Karpas-422 (cell line): Measurements from ENCODE around the gene PALLD. TPM values are rescaled to one million over a fixed set of nuclear protein-coding genes. Genes with fewer than 3 reads are reported as not detected.

ENCODE experiments used
- DNase-seq: peaks from one replicate; pipeline ENCODE4 v3.0.0-alpha.2; 2015
- H2AFZ ChIP-seq: fragments of 200-600 bp; sonication (generic); 2 replicates; pipeline ENCODE4 v1.6.1; 2014; ENCODE audit warnings: antibody characterized with exemption, low read length, mixed read lengths
- H3K27ac ChIP-seq: fragments of 200-600 bp; sonication (generic); 2 replicates; pipeline ENCODE4 v1.5.1; 2014; ENCODE audit warnings: mild to moderate bottlenecking, low read length, moderate library complexity
- H3K27me3 ChIP-seq: fragments of 200-600 bp; sonication (generic); 2 replicates; pipeline ENCODE4 v1.6.1; 2014; ENCODE audit warnings: low read length, mixed read lengths
- H3K36me3 ChIP-seq: fragments of 200-600 bp; sonication (generic); 2 replicates; pipeline ENCODE4 v1.6.1; 2014; ENCODE audit warnings: low read length, mixed read lengths; ENCODE audit not compliant: insufficient read depth
- H3K4me1 ChIP-seq: fragments of 200-600 bp; sonication (generic); 2 replicates; pipeline ENCODE4 v1.6.1; 2014; ENCODE audit warnings: mild to moderate bottlenecking, low read length, mixed read lengths
- H3K4me2 ChIP-seq: fragments of 200-600 bp; sonication (generic); 2 replicates; pipeline ENCODE4 v1.6.1; 2014; ENCODE audit warnings: low read length, low read depth, mild to moderate bottlenecking; ENCODE audit not compliant: poor library complexity, severe bottlenecking
- H3K4me3 ChIP-seq: fragments of 200-600 bp; sonication (generic); 2 replicates; pipeline ENCODE4 v1.5.1; 2014; ENCODE audit warnings: mild to moderate bottlenecking, antibody characterized with exemption, low read length, mixed read lengths
- H3K79me2 ChIP-seq: fragments of 200-600 bp; sonication (generic); 2 replicates; pipeline ENCODE4 v1.6.1; 2014; ENCODE audit warnings: mild to moderate bottlenecking, low read length, mixed read lengths
- H3K9ac ChIP-seq: fragments of 200-600 bp; sonication (generic); 2 replicates; pipeline ENCODE4 v1.6.0; 2014; ENCODE audit warnings: low read length
- H3K9me2 ChIP-seq: fragments of 200-600 bp; sonication (generic), shearing (Covaris generic); replicated peaks from 2 replicates; pipeline ENCODE4 v1.6.0; 2014; ENCODE audit warnings: mild to moderate bottlenecking, low read length, moderate library complexity; ENCODE audit not compliant: insufficient read depth
- H3K9me3 ChIP-seq: fragments of 300-700, 200-600 bp; sonication (generic); 2 replicates; pipeline ENCODE4 v1.6.1; 2014; ENCODE audit warnings: low read length, mixed read lengths
- H4K20me1 ChIP-seq: fragments of 200-600 bp; sonication (generic); 2 replicates; pipeline ENCODE4 v1.6.1; 2014; ENCODE audit warnings: mild to moderate bottlenecking, antibody characterized with exemption, low read length, low read depth; ENCODE audit not compliant: insufficient read depth
- total RNA-seq: library from RNA; depleted of rRNA; stranded (reverse); fragments of >200 nt; shearing (Covaris generic); gene quantifications from 2 replicates; pipeline ENCODE4 v1.2.3, GENCODE V29; 2014; ENCODE audit warnings: low replicate concordance

PALLD gene
- total RNA-seq, 1 experiment from 2014 or later = 0.71 TPM

- DNase-seq = no peak
- Histone ChIP-seq H3K9ac (no peak overlapping the region), H3K4me3 (no peak overlapping the region), H2AFZ (no peak overlapping the region), H3K36me3 (no peaks in the 10 kb centered on the region), H3K27me3 (no peaks in the 10 kb centered on the region), H3K27ac (no peak overlapping the region), H4K20me1 (no peaks in the 10 kb centered on the region), H3K4me2 (no peak overlapping the region), H3K9me3 (no peaks in the 10 kb centered on the region), H3K4me1 (no peaks in the 10 kb centered on the region), H3K9me2 (no peaks in the 10 kb centered on the region), H3K79me2 (no peaks in the 10 kb centered on the region)
These were observed 343.5 kb downstream of the PALLD start for GRCh38 chr4:168840392-168840763.

- no peak overlapping the region for H3K9ac ChIP-seq
- H3K36me3 ChIP-seq = no peaks in the 10 kb centered on the region
- no peaks in the 10 kb centered on the region for H3K9me2 ChIP-seq
- no peaks in the 10 kb centered on the region for H3K27me3 ChIP-seq
- H3K27ac ChIP-seq = no peak overlapping the region
- no peaks in the 10 kb centered on the region for H3K4me1 ChIP-seq
- no peak overlapping the region for H2AFZ ChIP-seq
- no peak for DNase-seq
- H4K20me1 ChIP-seq = no peaks in the 10 kb centered on the region
- H3K4me2 ChIP-seq = no peak overlapping the region
- no peaks in the 10 kb centered on the region for H3K79me2 ChIP-seq
- no peaks in the 10 kb centered on the region for H3K9me3 ChIP-seq
- H3K4me3 ChIP-seq = no peak overlapping the region
These were observed 344.3 kb downstream of the PALLD start for GRCh38 chr4:168841000-168841671.

GRCh38 chr4:168841672-168842019, 344.8 kb downstream of the PALLD start:
- no peaks in the 10 kb centered on the region for H4K20me1 ChIP-seq
- DNase-seq = no peak
- no peak overlapping the region for H3K27ac ChIP-seq
- H3K9me3 ChIP-seq = no peaks in the 10 kb centered on the region
- H3K4me2 ChIP-seq = no peak overlapping the region
- no peaks in the 10 kb centered on the region for H3K79me2 ChIP-seq
- no peaks in the 10 kb centered on the region for H3K4me1 ChIP-seq
- H3K4me3 ChIP-seq = no peak overlapping the region
- H2AFZ ChIP-seq = no peak overlapping the region
- H3K9ac ChIP-seq = no peak overlapping the region
- H3K27me3 ChIP-seq = no peaks in the 10 kb centered on the region
- H3K9me2 ChIP-seq = no peaks in the 10 kb centered on the region
- H3K36me3 ChIP-seq = no peaks in the 10 kb centered on the region

- Histone ChIP-seq H3K9me3 (no peaks in the 10 kb centered on the region), H3K9ac (no peak overlapping the region), H3K27ac (no peak overlapping the region), H3K4me1 (no peaks in the 10 kb centered on the region), H2AFZ (no peak overlapping the region), H3K9me2 (no peaks in the 10 kb centered on the region), H3K36me3 (no peaks in the 10 kb centered on the region), H3K27me3 (no peaks in the 10 kb centered on the region), H3K4me2 (no peak overlapping the region), H3K79me2 (no peaks in the 10 kb centered on the region), H4K20me1 (no peaks in the 10 kb centered on the region), H3K4me3 (no peak overlapping the region)
- DNase-seq = no peak
These were observed 345.3 kb downstream of the PALLD start for GRCh38 chr4:168842186-168842585.

GRCh38 chr4:168843635-168844034, 346.8 kb downstream of the PALLD start:
- no peak for DNase-seq
- Histone ChIP-seq H3K9me2 (no peaks in the 10 kb centered on the region), H2AFZ (no peak overlapping the region), H3K9me3 (no peaks in the 10 kb centered on the region), H3K36me3 (no peaks in the 10 kb centered on the region), H3K9ac (no peak overlapping the region), H3K4me2 (no peak overlapping the region), H3K4me1 (peaks cover 3% of the 10 kb centered on the region; the same call in 1 of the 2 replicates), H3K27ac (no peak overlapping the region), H3K79me2 (no peaks in the 10 kb centered on the region), H3K27me3 (no peaks in the 10 kb centered on the region), H4K20me1 (no peaks in the 10 kb centered on the region), H3K4me3 (no peak overlapping the region)

GRCh38 chr4:168844353-168845049, 347.6 kb downstream of the PALLD start:
- H2AFZ ChIP-seq = no peak overlapping the region
- no peaks in the 10 kb centered on the region for H3K36me3 ChIP-seq
- no peaks in the 10 kb centered on the region for H4K20me1 ChIP-seq
- no peak overlapping the region for H3K4me3 ChIP-seq
- H3K9me3 ChIP-seq = no peaks in the 10 kb centered on the region
- H3K27me3 ChIP-seq = no peaks in the 10 kb centered on the region
- no peaks in the 10 kb centered on the region for H3K79me2 ChIP-seq
- H3K27ac ChIP-seq = no peak overlapping the region
- H3K9me2 ChIP-seq = no peaks in the 10 kb centered on the region
- DNase-seq = no peak
- no peak overlapping the region for H3K9ac ChIP-seq
- no peak overlapping the region for H3K4me2 ChIP-seq
- H3K4me1 ChIP-seq = peaks cover 3% of the 10 kb centered on the region; the same call in 1 of the 2 replicates

- Histone ChIP-seq H3K9me2 (no peaks in the 10 kb centered on the region), H3K27me3 (no peaks in the 10 kb centered on the region), H3K27ac (no peak overlapping the region), H3K79me2 (no peaks in the 10 kb centered on the region), H3K4me2 (no peak overlapping the region), H4K20me1 (no peaks in the 10 kb centered on the region), H2AFZ (no peak overlapping the region), H3K4me3 (no peak overlapping the region), H3K9ac (no peak overlapping the region), H3K9me3 (no peaks in the 10 kb centered on the region), H3K36me3 (no peaks in the 10 kb centered on the region), H3K4me1 (peaks cover 3% of the 10 kb centered on the region; the same call in 1 of the 2 replicates)
- no peak for DNase-seq
These were observed 349.0 kb downstream of the PALLD start for GRCh38 chr4:168845897-168846296.

GRCh38 chr4:168846414-168846813, 349.6 kb downstream of the PALLD start:
- no peaks in the 10 kb centered on the region for H3K36me3 ChIP-seq
- no peaks in the 10 kb centered on the region for H3K9me3 ChIP-seq
- H3K4me3 ChIP-seq = no peak overlapping the region
- H3K79me2 ChIP-seq = no peaks in the 10 kb centered on the region
- H4K20me1 ChIP-seq = no peaks in the 10 kb centered on the region
- no peak overlapping the region for H3K9ac ChIP-seq
- H3K27me3 ChIP-seq = no peaks in the 10 kb centered on the region
- H3K4me1 ChIP-seq = peaks cover 3% of the 10 kb centered on the region; the same call in 1 of the 2 replicates
- H3K9me2 ChIP-seq = no peaks in the 10 kb centered on the region
- no peak overlapping the region for H2AFZ ChIP-seq
- DNase-seq = no peak
- no peak overlapping the region for H3K4me2 ChIP-seq
- H3K27ac ChIP-seq = no peak overlapping the region
